Thyroid gland (tissue), 4 donors: Measurements from ENCODE around the gene CLMN.

ENCODE experiments used
- POLR2A ChIP-seq, 2 donors: fragments of 450-650 bp; IDR thresholded peaks; one replicate each; pipeline ENCODE4 v1.6.1; 2017; ENCODE audit warnings: antibody characterized with exemption in 2 of 2, mild to moderate bottlenecking in 2 of 2, moderate library complexity in 1 of 2
- TF ChIP-seq, protein P1 (sequence below), 6 experiments: fragments of 200-600 bp in 3 of 6; fragments of 450-650 bp in 3 of 6; sonication (generic) in 3 of 6; IDR thresholded peaks; one replicate each; pipeline ENCODE4 v1.5.1; 2016 to 2019; ENCODE audit warnings: antibody characterized with exemption in 6 of 6, mild to moderate bottlenecking in 2 of 6, inconsistent platforms in 1 of 6, moderate library complexity in 1 of 6

DNA sequence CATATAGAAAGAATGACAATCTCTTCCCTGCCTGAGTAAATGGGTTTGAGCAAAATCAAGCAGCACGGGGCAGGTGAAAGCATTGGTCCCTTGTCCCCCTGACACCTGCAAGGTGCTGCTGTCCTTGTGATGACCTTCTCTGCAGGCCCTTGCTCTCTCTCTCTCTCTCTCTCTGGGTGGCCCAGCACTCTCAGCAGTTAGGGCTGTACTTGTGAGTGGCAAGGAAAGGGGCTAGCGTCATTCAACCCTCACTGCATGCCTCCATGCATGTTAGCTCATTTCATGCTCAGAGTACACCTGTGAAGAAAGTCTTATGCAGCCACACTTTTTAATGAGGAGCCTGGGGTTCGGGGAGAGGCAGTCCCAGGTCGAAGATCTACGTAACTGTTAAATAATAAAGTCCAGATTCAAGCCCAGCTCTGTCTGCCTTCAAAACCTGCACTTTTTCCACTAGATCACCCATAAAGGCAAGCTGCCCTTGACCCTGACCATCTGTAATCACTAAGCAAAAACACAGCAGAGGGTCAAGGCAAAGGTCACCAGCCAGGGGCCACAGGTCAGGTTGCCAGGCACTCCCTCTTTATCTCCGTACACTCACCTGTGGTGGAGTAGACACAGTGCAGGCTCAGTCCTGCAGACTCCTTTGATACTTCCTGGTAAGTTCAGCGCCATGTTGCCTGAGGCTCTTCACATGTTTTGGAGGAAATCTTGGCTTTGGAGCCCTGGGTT lies 44.9 kb upstream of the CLMN start:
- TF ChIP-seq, protein P1, sequence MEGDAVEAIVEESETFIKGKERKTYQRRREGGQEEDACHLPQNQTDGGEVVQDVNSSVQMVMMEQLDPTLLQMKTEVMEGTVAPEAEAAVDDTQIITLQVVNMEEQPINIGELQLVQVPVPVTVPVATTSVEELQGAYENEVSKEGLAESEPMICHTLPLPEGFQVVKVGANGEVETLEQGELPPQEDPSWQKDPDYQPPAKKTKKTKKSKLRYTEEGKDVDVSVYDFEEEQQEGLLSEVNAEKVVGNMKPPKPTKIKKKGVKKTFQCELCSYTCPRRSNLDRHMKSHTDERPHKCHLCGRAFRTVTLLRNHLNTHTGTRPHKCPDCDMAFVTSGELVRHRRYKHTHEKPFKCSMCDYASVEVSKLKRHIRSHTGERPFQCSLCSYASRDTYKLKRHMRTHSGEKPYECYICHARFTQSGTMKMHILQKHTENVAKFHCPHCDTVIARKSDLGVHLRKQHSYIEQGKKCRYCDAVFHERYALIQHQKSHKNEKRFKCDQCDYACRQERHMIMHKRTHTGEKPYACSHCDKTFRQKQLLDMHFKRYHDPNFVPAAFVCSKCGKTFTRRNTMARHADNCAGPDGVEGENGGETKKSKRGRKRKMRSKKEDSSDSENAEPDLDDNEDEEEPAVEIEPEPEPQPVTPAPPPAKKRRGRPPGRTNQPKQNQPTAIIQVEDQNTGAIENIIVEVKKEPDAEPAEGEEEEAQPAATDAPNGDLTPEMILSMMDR (IDR thresholded peaks at IDR 0.05) = no peak
- TF ChIP-seq POLR2A (IDR thresholded peaks at IDR 0.05) = no peak
